Endometrial microvascular endothelial cells (primary cell): ENCODE data around the gene LRRC49. TPM values are rescaled to one million over a fixed set of nuclear protein-coding genes. Genes with fewer than 3 reads are reported as not detected.
"Not testable (repeated sequence)": the region's sequence is repeated elsewhere in the genome, so short reads cannot be mapped to it uniquely, and the experiment has no call there.

Experiments
- in situ Hi-C: cut with HindIII; loops from 2 replicates; pipeline ENCODE4 v1.10.0; 2017; ENCODE audit warnings: low sequenced_read_pairs, low pct_unique_long_range_greater_than_20kb; ENCODE audit errors: inconsistent ontology term
- total RNA-seq: library from RNA; depleted of rRNA; stranded (reverse); fragments of >200 nt; gene quantifications from one replicate; pipeline ENCODE4 v1.2.3, GENCODE V29; 2015; ENCODE audit errors: inconsistent ontology term

Gene LRRC49
- total RNA-seq, 1 donor from 2014 or later, result 24.3 TPM

- in situ Hi-C loops, result no loop called here
Observed at GRCh38 chr15:70964058-70964457, 71.4 kb downstream of the LRRC49 start.

GRCh38 chr15:70964686-70965085 is 72.1 kb downstream of the LRRC49 start:
- in situ Hi-C loops, result no loop called here

GRCh38 chr15:70967646-70968045 is 75.0 kb downstream of the LRRC49 start:
- in situ Hi-C loops, result no loop called here

- in situ Hi-C loops, result no loop called here
Observed at GRCh38 chr15:70974004-70974832, 81.6 kb downstream of the LRRC49 start.

- in situ Hi-C loops, result no loop called here
Observed at GRCh38 chr15:70976851-70977250, 84.2 kb downstream of the LRRC49 start.

- in situ Hi-C loops, result no loop called here
Observed at GRCh38 chr15:70995383-70995970, 102.9 kb downstream of the LRRC49 start.

- in situ Hi-C loops, result no loop called here
Observed at GRCh38 chr15:70998319-70998718, 105.7 kb downstream of the LRRC49 start.

GRCh38 chr15:71002316-71002715 is 109.7 kb downstream of the LRRC49 start:
- in situ Hi-C loops, result no loop called here

GRCh38 chr15:71003319-71003718 is 110.7 kb downstream of the LRRC49 start:
- in situ Hi-C loops, result no loop called here

GRCh38 chr15:71004506-71004905 is 111.9 kb downstream of the LRRC49 start:
- in situ Hi-C loops, result not testable (repeated sequence)

GRCh38 chr15:71005895-71006294 is 113.3 kb downstream of the LRRC49 start:
- in situ Hi-C loops, result no loop called here

- in situ Hi-C loops, result no loop called here
Observed at GRCh38 chr15:71008250-71008870, 115.7 kb downstream of the LRRC49 start.

- in situ Hi-C loops, result no loop called here
Observed at GRCh38 chr15:71010472-71010871, 117.8 kb downstream of the LRRC49 start.

GRCh38 chr15:71010997-71011396 is 118.4 kb downstream of the LRRC49 start:
- in situ Hi-C loops, result no loop called here

- in situ Hi-C loops, result no loop called here
Observed at GRCh38 chr15:71011503-71012155, 119.0 kb downstream of the LRRC49 start.

GRCh38 chr15:71013446-71013845 is 120.8 kb downstream of the LRRC49 start:
- in situ Hi-C loops, result no loop called here

GRCh38 chr15:71015342-71015741 is 122.7 kb downstream of the LRRC49 start:
- in situ Hi-C loops, result no loop called here

- in situ Hi-C loops, result not testable (repeated sequence)
Observed at GRCh38 chr15:71031232-71031631, 138.6 kb downstream of the LRRC49 start.

- in situ Hi-C loops, result not testable (repeated sequence)
Observed at GRCh38 chr15:71035478-71035877, 142.9 kb downstream of the LRRC49 start.
